Measurements from ENCODE around the gene EPHA2.

DNA sequence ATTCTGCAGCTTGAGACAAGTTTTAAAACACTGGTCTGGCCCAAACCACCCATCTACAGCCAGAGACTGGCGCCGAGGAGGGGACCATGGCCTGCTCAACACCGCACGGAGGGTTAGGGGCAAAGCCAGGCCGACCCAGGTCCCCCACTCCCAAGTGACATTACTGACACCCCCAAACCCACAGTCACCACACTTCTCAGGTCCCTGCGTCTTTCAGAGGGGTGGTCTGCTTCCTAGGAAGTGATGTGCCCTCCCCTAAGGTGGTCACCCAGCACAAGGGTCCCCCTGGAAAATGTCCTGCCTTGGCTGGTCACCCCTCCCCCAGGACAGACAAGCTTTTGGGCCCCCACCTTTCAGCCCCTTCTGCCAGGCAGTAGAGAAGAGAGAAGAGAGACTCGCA lies 20.8 kb upstream of the EPHA2 start:
- TF ChIP-seq POLR2AphosphoS5 (IDR thresholded peaks at IDR 0.05; ENCODE audit: low read depth, low read length) (no peak), POLR2A (IDR thresholded peaks at IDR 0.05; ENCODE audit: low read depth, low read length) (no peak), TAF1 (IDR thresholded peaks at IDR 0.05; ENCODE audit: borderline replicate concordance, low read depth, low read length) (no peak)
